OCI-LY3 (cell line): Measurements from ENCODE around the gene FRAS1.

Experiments
- H2AFZ ChIP-seq: fragments of 200-600, 300-600 bp; shearing (Covaris generic); 2 replicates; pipeline ENCODE4 v1.6.0; 2014; ENCODE audit warnings: antibody characterized with exemption, low read depth, low read length
- H3K27ac ChIP-seq: fragments of 200-600, 300-600 bp; sonication (generic); 2 replicates; pipeline ENCODE4 v1.5.1; 2014; ENCODE audit warnings: mild to moderate bottlenecking, low read length, moderate library complexity, mixed read lengths
- H3K27me3 ChIP-seq: fragments of 200-600, 300-600 bp; sonication (generic); 2 replicates; pipeline ENCODE4 v1.6.1; 2014; ENCODE audit warnings: low read depth, low read length, mixed read lengths
- H3K36me3 ChIP-seq: fragments of 200-600, 300-600 bp; sonication (generic); replicated peaks from 2 replicates; pipeline ENCODE3; 2014; ENCODE audit warnings: low read depth, low read length, mixed read lengths
- H3K4me1 ChIP-seq: fragments of 300-600, 200-600 bp; sonication (generic); 2 replicates; pipeline ENCODE4 v1.6.1; 2014; ENCODE audit warnings: low read length, mixed read lengths
- H3K4me2 ChIP-seq: fragments of 200-600, 300-600 bp; sonication (generic); 2 replicates; pipeline ENCODE4 v1.6.1; 2014; ENCODE audit warnings: low read length, mixed read lengths
- H3K4me3 ChIP-seq: fragments of 300-600, 200-600 bp; sonication (generic); 2 replicates; pipeline ENCODE4 v1.5.1; 2014; ENCODE audit warnings: antibody characterized with exemption, mild to moderate bottlenecking, low read length, moderate library complexity
- H3K79me2 ChIP-seq: fragments of 300-600, 200-600 bp; shearing (Covaris generic); 2 replicates; pipeline ENCODE4 v1.6.1; 2014; ENCODE audit warnings: mild to moderate bottlenecking, low read length, mixed read lengths
- H3K9ac ChIP-seq: fragments of 300-600, 200-600 bp; shearing (Covaris generic); 2 replicates; pipeline ENCODE4 v1.6.0; 2014; ENCODE audit warnings: mild to moderate bottlenecking, low read length, moderate library complexity
- H3K9me3 ChIP-seq: fragments of 200-600, 300-600 bp; shearing (Covaris generic); 2 replicates; pipeline ENCODE4 v1.6.1; 2014; ENCODE audit warnings: low read length, mixed read lengths; ENCODE audit not compliant: insufficient read depth
- H4K20me1 ChIP-seq: fragments of 200-600, 300-600 bp; sonication (generic); 2 replicates; pipeline ENCODE4 v1.6.1; 2016; ENCODE audit warnings: low read length, mixed read lengths; ENCODE audit not compliant: insufficient read depth
- EZH2phosphoT487 ChIP-seq: fragments of 200-600 bp; shearing (Covaris generic); IDR thresholded peaks from 2 replicates; pipeline ENCODE4 v1.6.1; 2018; ENCODE audit warnings: antibody characterized with exemption, mixed run types, low read depth
- TF ChIP-seq, protein P1 (sequence below): fragments of 200-600, 300-600 bp; sonication (generic); IDR thresholded peaks from 2 replicates; pipeline ENCODE4 v1.5.1; 2014; ENCODE audit warnings: antibody characterized with exemption, low read length, low read depth

The FRAS1 gene

DNA sequence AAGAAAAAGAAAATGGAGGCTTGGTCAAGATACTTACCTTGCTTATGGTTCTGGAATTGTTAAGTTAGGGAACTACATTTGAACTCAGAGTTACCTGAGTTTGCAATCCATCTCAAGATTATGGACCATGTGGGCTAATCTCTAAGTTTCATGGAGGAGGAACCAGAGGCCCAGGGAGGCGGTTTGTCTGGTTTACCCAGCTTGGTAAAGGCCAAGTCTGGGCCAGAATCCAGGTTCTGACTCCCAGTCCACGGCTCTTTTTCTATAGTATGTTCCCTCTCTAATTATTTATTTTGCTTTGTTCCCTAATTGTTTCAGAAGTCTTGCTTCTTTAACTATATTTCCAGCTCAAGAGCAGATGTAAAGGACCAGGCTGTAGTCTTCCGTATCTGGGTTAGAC, 168.1 kb downstream of the FRAS1 start:
- no peaks in the 10 kb centered on the region for H4K20me1 ChIP-seq
- H3K9ac ChIP-seq: no peak overlapping the region
- no peaks in the 10 kb centered on the region for H3K27me3 ChIP-seq
- no peaks in the 10 kb centered on the region for H3K79me2 ChIP-seq
- TF ChIP-seq, protein P1, sequence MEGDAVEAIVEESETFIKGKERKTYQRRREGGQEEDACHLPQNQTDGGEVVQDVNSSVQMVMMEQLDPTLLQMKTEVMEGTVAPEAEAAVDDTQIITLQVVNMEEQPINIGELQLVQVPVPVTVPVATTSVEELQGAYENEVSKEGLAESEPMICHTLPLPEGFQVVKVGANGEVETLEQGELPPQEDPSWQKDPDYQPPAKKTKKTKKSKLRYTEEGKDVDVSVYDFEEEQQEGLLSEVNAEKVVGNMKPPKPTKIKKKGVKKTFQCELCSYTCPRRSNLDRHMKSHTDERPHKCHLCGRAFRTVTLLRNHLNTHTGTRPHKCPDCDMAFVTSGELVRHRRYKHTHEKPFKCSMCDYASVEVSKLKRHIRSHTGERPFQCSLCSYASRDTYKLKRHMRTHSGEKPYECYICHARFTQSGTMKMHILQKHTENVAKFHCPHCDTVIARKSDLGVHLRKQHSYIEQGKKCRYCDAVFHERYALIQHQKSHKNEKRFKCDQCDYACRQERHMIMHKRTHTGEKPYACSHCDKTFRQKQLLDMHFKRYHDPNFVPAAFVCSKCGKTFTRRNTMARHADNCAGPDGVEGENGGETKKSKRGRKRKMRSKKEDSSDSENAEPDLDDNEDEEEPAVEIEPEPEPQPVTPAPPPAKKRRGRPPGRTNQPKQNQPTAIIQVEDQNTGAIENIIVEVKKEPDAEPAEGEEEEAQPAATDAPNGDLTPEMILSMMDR: no peak
- no peak for TF ChIP-seq EZH2phosphoT487
- H3K4me3 ChIP-seq: no peak overlapping the region
- H3K4me1 ChIP-seq: no peaks in the 10 kb centered on the region
- no peaks in the 10 kb centered on the region for H3K9me3 ChIP-seq
- H3K27ac ChIP-seq: no peak overlapping the region
- H3K36me3 ChIP-seq: no peaks in the 10 kb centered on the region
- H2AFZ ChIP-seq: no peak overlapping the region
- H3K4me2 ChIP-seq: no peak overlapping the region

DNA sequence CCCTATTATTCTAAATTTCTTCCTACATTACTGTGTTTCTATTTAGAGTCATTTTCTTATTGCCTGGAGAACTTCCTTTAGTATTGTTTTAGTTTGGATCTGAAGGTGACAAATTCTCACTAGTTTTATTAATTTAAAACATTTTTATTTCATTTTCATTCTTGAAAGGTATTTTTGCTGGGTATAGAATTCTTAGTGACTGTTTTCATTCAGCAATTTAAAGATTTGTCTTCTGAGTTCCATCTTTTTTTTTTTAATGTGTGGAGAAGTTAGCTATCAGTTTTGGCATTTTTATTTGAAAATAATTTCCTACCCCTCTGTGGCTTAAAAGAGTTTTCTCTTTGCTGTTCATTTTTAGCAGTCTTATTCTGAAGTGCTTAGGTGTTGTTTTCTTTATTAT, 169.2 kb downstream of the FRAS1 start:
- Histone ChIP-seq H3K79me2 (no peaks in the 10 kb centered on the region), H3K4me1 (no peaks in the 10 kb centered on the region), H3K27me3 (no peaks in the 10 kb centered on the region), H3K36me3 (no peaks in the 10 kb centered on the region), H3K27ac (no peak overlapping the region), H3K9me3 (no peaks in the 10 kb centered on the region), H2AFZ (no peak overlapping the region), H4K20me1 (no peaks in the 10 kb centered on the region), H3K4me3 (no peak overlapping the region), H3K9ac (no peak overlapping the region), H3K4me2 (no peak overlapping the region)
- no peak for TF ChIP-seq EZH2phosphoT487
- TF ChIP-seq, protein P1: no peak

DNA sequence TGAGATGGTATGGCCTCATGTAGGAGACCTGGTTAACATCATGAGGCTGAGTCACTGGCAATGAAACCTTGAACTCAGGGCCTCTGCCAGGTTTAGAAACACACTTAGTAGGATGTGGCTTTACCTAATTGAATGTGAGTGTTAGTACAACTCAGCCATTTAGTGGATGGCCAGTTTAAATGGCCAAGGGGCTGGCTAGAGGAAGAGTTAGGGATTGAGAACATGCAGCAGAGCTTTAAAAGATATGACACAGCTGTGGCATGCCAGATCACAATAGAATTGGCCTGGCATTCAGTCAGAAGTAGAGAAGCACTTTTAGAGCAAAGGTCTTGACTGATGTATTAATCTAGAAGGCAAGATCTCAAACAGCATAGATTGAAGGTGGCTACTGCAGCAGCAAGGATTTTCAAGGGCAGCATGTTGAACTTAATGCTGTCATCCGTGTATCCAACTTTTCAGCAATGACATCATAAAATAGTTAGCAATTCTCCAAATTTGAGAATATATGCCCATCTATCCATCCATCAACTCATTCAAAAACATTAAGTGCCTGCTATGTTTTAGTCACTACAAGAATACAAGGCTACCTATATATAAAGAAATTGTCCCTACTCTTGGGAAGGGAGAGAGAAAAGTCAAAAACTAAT, 170.4 kb downstream of the FRAS1 start:
- H3K9ac ChIP-seq: no peak overlapping the region
- H3K79me2 ChIP-seq: no peaks in the 10 kb centered on the region
- H3K27me3 ChIP-seq: no peaks in the 10 kb centered on the region
- H4K20me1 ChIP-seq: no peaks in the 10 kb centered on the region
- no peak overlapping the region for H3K4me2 ChIP-seq
- TF ChIP-seq, protein P1: no peak
- TF ChIP-seq EZH2phosphoT487: no peak
- no peak overlapping the region for H3K27ac ChIP-seq
- no peak overlapping the region for H2AFZ ChIP-seq
- no peaks in the 10 kb centered on the region for H3K4me1 ChIP-seq
- no peaks in the 10 kb centered on the region for H3K36me3 ChIP-seq
- H3K9me3 ChIP-seq: no peaks in the 10 kb centered on the region
- no peak overlapping the region for H3K4me3 ChIP-seq

DNA sequence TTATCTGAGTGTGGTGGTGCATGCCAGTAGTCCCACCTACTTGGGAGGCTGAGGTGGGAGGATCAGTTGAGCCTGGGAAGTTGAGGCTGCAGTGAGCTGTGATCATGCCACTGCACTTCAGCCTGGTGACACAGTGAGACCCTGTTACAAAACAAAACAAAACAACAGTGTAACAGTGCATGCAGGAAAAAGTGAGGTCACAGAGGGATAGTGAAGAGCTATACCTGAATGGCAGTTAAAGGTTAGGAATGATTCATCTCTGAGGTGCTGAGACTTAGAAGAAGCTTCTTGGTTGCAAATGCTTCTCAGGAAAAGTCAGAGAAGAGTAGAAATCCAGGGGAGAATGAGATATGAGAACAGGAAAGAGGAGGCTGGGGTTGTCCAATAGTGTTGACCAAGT, 178.7 kb downstream of the FRAS1 start:
- no peak overlapping the region for H3K27ac ChIP-seq
- no peak overlapping the region for H3K4me2 ChIP-seq
- no peaks in the 10 kb centered on the region for H3K79me2 ChIP-seq
- no peaks in the 10 kb centered on the region for H4K20me1 ChIP-seq
- no peak for TF ChIP-seq EZH2phosphoT487
- TF ChIP-seq, protein P1: no peak
- no peak overlapping the region for H3K4me3 ChIP-seq
- H3K9ac ChIP-seq: no peak overlapping the region
- no peaks in the 10 kb centered on the region for H3K4me1 ChIP-seq
- H3K9me3 ChIP-seq: no peaks in the 10 kb centered on the region
- no peak overlapping the region for H2AFZ ChIP-seq
- no peaks in the 10 kb centered on the region for H3K36me3 ChIP-seq
- H3K27me3 ChIP-seq: no peaks in the 10 kb centered on the region
